Fibroblast of peridontal ligament (primary cell): Measurements from ENCODE around the gene CIAO2A.
"Not testable (repeated sequence)": the region's sequence is repeated elsewhere in the genome, so short reads cannot be mapped to it uniquely, and the experiment has no call there.

Experiments
- DNase-seq: peaks from one replicate; pipeline ENCODE4 v3.0.0-alpha.2; 2010; ENCODE audit errors: extremely low read depth

CIAO2A gene, protein sequence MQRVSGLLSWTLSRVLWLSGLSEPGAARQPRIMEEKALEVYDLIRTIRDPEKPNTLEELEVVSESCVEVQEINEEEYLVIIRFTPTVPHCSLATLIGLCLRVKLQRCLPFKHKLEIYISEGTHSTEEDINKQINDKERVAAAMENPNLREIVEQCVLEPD

GRCh38 chr15:64093627-64094417 is at the start of gene CIAO2A:
CIAO2A (minus strand) TSS chr15:64093838; CDS start chr15:64093768, 70 bp downstream.
- peak; percentile 98 for DNase-seq

GRCh38 chr15:64143276-64143675 is 49.6 kb upstream of the CIAO2A start:
- DNase-seq = no peak

DNA sequence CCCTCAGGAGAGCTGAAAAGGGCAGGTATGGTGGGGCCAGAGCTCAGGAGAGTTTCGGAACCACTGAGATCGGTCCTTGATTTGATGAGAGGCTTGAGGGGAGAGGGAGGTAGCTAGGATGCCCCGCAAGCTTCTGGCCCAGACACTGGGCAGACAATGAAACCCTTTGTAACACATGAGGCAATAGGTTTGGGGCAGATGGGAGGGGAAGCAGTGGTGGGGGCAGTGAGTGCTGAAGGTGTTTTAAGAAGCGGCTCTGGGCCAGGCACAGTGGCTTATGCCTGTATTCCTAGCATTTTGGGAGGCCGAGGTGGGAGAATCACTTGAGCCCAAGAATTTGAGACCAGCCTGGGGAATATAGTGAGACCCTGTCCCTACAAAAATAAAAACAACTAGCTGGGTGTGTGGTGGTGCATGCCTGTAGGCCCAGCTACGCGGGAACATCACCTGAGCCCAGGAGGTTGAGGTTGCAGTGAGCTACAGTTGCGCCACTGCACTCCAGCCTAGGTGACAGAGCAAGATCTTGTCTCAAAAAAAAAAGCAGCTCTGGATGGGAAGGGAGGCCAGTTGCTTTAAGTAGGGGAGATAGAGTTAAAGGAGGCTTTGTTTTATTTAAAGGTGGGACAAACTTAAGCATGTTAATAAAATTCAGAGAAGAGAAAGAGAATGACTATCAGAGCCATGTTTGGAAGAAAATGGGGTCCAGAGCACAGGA is 48.3 kb upstream of the CIAO2A start:
- DNase-seq = no peak

DNA sequence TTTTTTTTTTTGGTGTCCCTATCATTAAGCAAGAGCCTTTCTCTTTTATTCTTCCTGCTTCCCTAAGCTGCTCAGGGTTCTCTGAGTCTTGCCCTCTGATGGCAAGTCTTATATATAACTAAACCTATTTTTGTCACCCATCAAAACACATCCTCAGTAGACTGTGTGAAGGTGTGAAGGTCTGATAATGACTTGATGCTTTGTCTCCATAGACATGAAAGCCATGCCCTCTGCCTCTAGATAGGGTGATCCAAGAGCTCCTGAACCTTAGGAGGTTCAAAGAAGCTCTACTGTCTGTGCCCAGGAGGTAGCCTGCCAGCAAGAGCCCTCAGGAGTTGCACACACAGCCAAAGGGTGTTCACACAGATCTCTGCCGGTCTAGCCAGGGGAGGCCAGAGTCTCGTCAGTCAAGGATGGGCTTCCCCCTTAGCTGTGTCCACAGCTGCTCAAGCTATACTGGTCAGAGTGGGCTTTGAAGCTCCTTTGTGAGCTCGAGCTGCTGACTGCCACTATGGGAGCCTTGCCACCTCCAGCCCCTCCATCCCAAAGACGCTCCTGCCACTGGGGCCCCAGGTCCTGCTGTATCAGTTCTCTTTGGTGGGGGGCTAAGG is 44.8 kb upstream of the CIAO2A start:
- no peak for DNase-seq

- DNase-seq = no peak
Measured at GRCh38 chr15:64137226-64137833, 43.7 kb upstream of the CIAO2A start.

DNA sequence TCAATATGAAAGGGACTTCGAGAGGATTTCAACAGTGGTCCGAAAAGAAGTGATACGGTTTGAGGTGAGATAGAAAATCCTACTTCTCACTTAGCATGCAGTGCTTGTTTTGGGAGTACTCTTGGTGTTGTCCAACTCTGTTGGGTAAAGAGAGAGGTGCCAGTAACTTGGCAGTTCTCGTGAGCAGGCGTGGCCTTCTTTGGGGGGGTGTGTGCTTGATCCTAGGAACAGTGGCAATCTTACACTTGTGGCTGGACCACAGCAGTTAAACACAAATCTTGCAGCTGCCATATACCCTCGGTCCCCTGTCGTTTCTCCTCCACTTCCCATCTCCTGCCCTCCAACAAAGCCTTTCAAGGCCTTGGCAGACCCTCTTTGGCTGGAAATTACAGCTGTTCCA is 42.7 kb upstream of the CIAO2A start:
- no peak for DNase-seq

DNA sequence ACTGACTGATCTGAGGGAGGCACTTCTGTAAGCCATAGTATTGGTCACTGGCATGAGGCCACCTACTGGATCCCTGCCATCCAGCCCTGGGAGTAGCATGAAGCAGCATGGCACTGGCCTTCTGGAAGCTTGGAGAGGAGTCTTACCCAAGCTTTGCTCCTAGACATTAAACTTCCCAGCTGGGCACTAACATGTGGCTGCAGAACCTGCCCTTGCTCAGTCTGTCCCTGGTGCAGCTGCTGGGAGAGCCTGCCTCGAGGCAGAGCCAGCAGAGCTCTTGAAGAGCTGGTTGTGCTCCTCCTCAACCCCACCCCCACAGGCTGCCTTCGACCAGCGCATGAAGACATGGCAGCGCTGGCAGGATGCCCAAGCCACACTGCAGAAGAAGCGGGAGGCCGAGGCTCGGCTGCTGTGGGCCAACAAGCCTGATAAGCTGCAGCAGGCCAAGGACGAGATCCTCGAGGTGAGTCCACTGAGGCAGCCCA is 40.7 kb upstream of the CIAO2A start:
- peak; percentile 57 for DNase-seq

- DNase-seq = no peak
Measured at GRCh38 chr15:64133623-64134344, 40.1 kb upstream of the CIAO2A start.

DNA sequence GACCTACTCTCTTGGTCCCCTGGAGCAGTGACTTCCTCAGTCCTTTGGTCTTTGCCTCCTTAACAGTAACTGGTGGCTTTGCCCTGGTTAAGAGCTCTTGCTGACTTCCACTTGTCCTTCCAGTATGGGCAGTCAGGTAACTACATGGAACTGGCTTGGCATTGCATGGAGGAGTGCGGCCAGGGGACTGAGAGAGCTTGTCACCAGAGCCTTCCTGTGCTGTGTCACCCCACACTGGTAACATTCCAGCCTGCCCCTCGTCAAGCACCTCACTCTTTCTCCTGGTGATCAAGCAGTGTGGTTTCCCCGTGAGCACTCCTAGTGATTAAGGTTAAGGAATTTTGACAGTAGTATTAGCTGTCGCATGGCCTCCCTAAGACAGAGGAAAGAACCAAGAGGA is 38.6 kb upstream of the CIAO2A start:
- DNase-seq = no peak

- no peak for DNase-seq
Measured at GRCh38 chr15:64131547-64131946, 37.9 kb upstream of the CIAO2A start.

GRCh38 chr15:64130159-64130558 is 36.5 kb upstream of the CIAO2A start:
- no peak for DNase-seq

DNA sequence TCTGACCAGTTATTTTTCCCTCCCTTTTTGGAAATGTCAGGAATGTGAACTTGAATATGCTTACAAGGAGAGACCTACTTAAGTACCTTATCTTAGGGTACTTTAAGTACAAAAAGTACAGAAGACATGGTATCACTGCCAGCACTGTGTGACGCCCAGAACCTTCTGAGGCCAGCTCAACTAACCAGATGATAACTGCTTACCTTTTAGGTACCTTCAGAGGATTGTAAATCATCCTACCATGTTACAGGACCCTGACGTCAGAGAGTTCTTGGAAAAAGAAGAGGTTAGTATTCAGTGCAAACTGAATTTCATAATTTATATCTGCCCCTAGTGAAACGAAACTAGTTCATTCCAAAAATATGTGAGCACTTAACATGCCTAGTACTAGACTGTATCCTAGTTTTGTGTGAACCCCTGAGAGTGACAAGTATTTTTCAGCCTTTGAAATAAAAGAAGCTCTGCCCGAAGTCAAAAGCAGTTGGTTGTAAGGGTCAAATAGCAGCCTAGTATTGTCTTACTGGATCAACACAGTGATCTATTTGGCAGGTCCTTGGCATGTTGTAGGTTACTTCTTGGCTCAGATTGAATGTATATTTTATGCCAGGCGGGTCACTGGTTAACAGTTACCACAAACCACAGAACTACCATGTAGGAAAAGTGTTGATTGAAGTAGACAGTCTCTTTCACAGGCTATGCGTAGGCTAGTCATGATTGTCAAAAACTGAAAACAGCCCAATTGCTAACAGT is 34.1 kb upstream of the CIAO2A start:
- DNase-seq = peak; percentile 31

GRCh38 chr15:64125978-64126377 is 32.3 kb upstream of the CIAO2A start:
- DNase-seq = no peak

- peak; percentile 17 for DNase-seq
Measured at GRCh38 chr15:64122936-64123351, 29.3 kb upstream of the CIAO2A start.

- no peak for DNase-seq
Measured at GRCh38 chr15:64122444-64122843, 28.8 kb upstream of the CIAO2A start.

GRCh38 chr15:64121614-64122013 is 28.0 kb upstream of the CIAO2A start:
- DNase-seq = no peak

GRCh38 chr15:64120322-64120721 is 26.7 kb upstream of the CIAO2A start:
- DNase-seq = not testable (repeated sequence)

DNA sequence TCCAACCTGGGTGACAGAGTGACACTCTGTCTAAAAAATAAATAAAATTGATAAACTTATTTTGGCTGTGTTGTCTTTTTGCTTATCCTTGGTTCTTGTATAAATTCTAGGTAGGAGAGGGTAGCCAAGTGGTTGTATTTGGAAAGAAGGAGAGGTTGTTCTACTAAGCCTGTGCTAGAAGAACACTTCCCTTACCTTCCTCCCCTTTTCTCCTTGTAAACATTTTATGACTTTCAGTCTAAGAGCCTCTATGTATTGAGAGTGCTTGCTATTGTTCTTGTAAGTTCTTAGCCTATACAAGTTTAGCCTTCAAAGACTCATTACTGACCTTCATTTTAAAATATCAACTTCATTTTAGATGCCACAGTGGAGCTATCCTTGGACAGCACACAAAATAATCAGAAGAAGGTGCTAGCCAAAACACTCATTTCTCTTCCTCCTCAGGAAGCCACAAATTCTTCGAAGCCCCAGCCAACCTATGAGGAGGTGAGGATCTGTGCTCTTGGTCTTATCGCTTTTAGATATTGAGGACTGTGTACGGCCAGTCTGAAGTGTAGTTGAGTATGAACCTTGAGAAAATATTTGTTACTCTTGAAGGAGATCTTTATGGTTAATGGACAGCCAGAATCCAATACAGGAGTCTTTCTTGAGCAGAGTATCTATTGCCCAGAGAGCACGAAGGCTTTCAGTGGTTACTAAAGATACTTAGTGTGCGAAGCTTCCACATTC is 24.3 kb upstream of the CIAO2A start:
- no peak for DNase-seq

- peak; percentile 46 for DNase-seq
Measured at GRCh38 chr15:64112904-64113303, 19.3 kb upstream of the CIAO2A start.
